Muscle of leg (tissue), 11 donors: Measurements from ENCODE around the gene HLA-DOA. TPM values are rescaled to one million over a fixed set of nuclear protein-coding genes. Genes with fewer than 3 reads are reported as not detected.

Experiments
- DNase-seq: peaks from one replicate; pipeline ENCODE4 v3.0.0; 2013
- H3K27ac ChIP-seq: one replicate; pipeline ENCODE4 v1.5.1; 2013; ENCODE audit warnings: mild to moderate bottlenecking, low read length, control low read depth
- H3K27me3 ChIP-seq: one replicate; pipeline ENCODE4 v1.6.1; 2013; ENCODE audit warnings: low read length; ENCODE audit not compliant: control insufficient read depth, insufficient read depth
- H3K36me3 ChIP-seq: one replicate; pipeline ENCODE4 v1.6.1; 2013; ENCODE audit warnings: low read length; ENCODE audit not compliant: control insufficient read depth, insufficient read depth
- H3K4me1 ChIP-seq: one replicate; pipeline ENCODE4 v1.6.1; 2013; ENCODE audit warnings: low read length; ENCODE audit not compliant: control insufficient read depth, insufficient read depth
- H3K4me3 ChIP-seq: one replicate; pipeline ENCODE4 v1.5.1; 2013; ENCODE audit warnings: low read length, control low read depth
- H3K9me3 ChIP-seq: replicated peaks from 2 replicates; pipeline ENCODE4 v1.6.1; 2013; ENCODE audit warnings: low read depth, low read length; ENCODE audit not compliant: control insufficient read depth
- WGBS: methylation state at CpG from one replicate; pipeline ENCODE4 v1.1.5; 2013; ENCODE audit warnings: missing lambda C conversion rate; ENCODE audit not compliant: insufficient coverage; 5-methylcytosine and 5-hydroxymethylcytosine counted together
- polyA plus RNA-seq, 8 donors: library from polyadenylated mRNA; unstranded; fragments of 120-200 nt; gene quantifications; one replicate each; pipeline versions ENCODE4 v1.2.1 to v1.2.3, GENCODE V29; 2013; ENCODE audit warnings: inconsistent platforms in 1 of 8, low replicate concordance in 1 of 8; ENCODE audit not compliant: insufficient read length in 8 of 8, insufficient read depth in 1 of 8
- total RNA-seq: library from RNA; stranded (reverse); fragments of 120-200 nt; gene quantifications from one replicate; pipeline ENCODE4 v1.2.4, GENCODE V29; 2013

HLA-DOA gene
- total and polyA plus RNA-seq, 9 donors, result 1.2 to 3.9 (median 2.2) TPM

DNA sequence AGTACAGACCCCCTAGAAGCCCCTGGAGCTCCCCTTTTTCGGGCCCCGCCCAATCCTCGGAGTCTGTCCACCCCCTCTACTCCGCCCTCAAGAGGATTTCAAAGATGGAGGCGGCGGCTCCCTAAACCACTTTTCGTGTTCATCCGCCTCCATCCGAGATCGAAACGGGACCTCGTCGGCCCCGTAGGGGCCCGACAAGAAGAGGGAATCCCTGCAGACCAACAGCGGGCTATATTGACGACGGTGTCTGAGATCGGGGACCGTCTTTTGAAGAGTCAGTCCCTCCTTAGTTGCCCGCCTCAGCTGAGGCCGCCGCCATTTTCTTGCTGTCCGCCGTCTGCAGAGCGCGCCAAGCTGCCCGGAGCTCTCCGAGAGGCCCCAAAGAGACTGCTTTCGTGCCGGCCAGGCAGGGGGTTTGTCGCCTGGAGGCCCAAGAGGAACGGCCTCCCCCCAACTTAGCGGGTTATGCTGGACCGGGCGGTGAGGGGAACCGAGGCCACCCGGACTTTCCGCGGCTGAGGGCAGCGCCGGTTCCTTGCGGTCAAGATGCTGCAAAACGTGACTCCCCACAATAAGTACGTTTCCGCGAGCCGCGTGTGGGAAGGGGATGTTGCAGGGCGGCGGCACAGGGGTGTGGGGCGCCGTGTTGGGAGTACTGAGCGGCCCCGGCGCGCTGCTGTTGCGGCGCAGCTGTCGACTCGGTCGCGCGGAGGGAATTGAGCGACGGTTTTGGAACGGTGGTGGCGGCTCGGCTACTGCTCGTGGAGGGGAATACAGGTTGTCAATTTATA is 36.8 kb downstream of the HLA-DOA start:
- Histone ChIP-seq H3K27ac (peak overlapping the region; percentile 87), H3K4me1 (peaks cover 14% of the 10 kb centered on the region)

GRCh38 chr6:32971581-32972352 is 37.6 kb downstream of the HLA-DOA start:
- peak; percentile 100 for DNase-seq
- H3K4me3 ChIP-seq, result peak overlapping the region; percentile 98

More for the DNA sequence above, 36.8 kb downstream of the HLA-DOA start:
- peak; percentile 33 for DNase-seq
- Histone ChIP-seq H3K4me3 (peak overlapping the region; percentile 98), H3K27me3 (no peaks in the 10 kb centered on the region), H3K9me3 (no peaks in the 10 kb centered on the region), H3K36me3 (peaks cover 54% of the 10 kb centered on the region)
- WGBS, result under 1% methylated on average over 58 of the region's 70 CpGs

DNA sequence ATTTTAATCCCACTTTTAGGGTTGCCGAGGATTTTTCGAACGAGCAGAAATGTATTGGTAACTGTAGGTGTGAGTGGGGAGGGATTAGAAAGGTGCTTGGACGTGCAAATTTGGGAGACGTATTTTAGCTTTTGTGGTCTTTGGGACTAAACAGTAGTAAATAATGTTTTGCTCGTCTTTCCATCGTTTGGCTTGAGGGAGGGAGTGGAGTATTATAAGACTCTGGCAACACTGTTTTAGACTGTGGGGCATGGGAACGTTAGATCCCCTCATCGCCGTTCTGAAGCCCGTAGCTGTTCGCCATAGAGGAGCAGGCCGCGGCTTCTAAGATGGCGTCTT is 38.2 kb downstream of the HLA-DOA start:
- H3K4me3 ChIP-seq, result peak overlapping the region; percentile 74
- H3K36me3 ChIP-seq, result peaks cover 40% of the 10 kb centered on the region
- peaks cover 20% of the 10 kb centered on the region for H3K4me1 ChIP-seq
- WGBS, result 0% methylated on average over 14 of the region's 15 CpGs
- no peak for DNase-seq
- H3K9me3 ChIP-seq, result no peaks in the 10 kb centered on the region
- H3K27me3 ChIP-seq, result no peaks in the 10 kb centered on the region
- H3K27ac ChIP-seq, result peak overlapping the region; percentile 99

More at GRCh38 chr6:32971581-32972352, 37.6 kb downstream of the HLA-DOA start:
- peaks cover 46% of the 10 kb centered on the region for H3K36me3 ChIP-seq
- H3K9me3 ChIP-seq, result no peaks in the 10 kb centered on the region
- H3K27me3 ChIP-seq, result no peaks in the 10 kb centered on the region
- H3K27ac ChIP-seq, result peak overlapping the region; percentile 99
- H3K4me1 ChIP-seq, result peaks cover 20% of the 10 kb centered on the region
- whole genome bisulfite sequencing, result 0% methylated on average over 22 of the region's 58 CpGs

GRCh38 chr6:32970413-32971241 is 38.8 kb downstream of the HLA-DOA start:
- WGBS, result 0% methylated on average over 7 of the region's 43 CpGs
- H3K9me3 ChIP-seq, result no peaks in the 10 kb centered on the region
- H3K4me3 ChIP-seq, result peak overlapping the region; percentile 74
- DNase-seq, result peak; percentile 97
- peak overlapping the region; percentile 99 for H3K27ac ChIP-seq
- H3K36me3 ChIP-seq, result peaks cover 35% of the 10 kb centered on the region
- H3K27me3 ChIP-seq, result no peaks in the 10 kb centered on the region
- H3K4me1 ChIP-seq, result peaks cover 22% of the 10 kb centered on the region

GRCh38 chr6:32969685-32970412 is 39.5 kb downstream of the HLA-DOA start:
- peaks cover 28% of the 10 kb centered on the region for H3K36me3 ChIP-seq
- peak overlapping the region; percentile 99 for H3K27ac ChIP-seq
- peaks cover 19% of the 10 kb centered on the region for H3K4me1 ChIP-seq
- WGBS, result 0% methylated on average over 5 of the region's 19 CpGs
- DNase-seq, result peak; percentile 96
- H3K27me3 ChIP-seq, result no peaks in the 10 kb centered on the region
- H3K4me3 ChIP-seq, result peak overlapping the region; percentile 74
- no peaks in the 10 kb centered on the region for H3K9me3 ChIP-seq

DNA sequence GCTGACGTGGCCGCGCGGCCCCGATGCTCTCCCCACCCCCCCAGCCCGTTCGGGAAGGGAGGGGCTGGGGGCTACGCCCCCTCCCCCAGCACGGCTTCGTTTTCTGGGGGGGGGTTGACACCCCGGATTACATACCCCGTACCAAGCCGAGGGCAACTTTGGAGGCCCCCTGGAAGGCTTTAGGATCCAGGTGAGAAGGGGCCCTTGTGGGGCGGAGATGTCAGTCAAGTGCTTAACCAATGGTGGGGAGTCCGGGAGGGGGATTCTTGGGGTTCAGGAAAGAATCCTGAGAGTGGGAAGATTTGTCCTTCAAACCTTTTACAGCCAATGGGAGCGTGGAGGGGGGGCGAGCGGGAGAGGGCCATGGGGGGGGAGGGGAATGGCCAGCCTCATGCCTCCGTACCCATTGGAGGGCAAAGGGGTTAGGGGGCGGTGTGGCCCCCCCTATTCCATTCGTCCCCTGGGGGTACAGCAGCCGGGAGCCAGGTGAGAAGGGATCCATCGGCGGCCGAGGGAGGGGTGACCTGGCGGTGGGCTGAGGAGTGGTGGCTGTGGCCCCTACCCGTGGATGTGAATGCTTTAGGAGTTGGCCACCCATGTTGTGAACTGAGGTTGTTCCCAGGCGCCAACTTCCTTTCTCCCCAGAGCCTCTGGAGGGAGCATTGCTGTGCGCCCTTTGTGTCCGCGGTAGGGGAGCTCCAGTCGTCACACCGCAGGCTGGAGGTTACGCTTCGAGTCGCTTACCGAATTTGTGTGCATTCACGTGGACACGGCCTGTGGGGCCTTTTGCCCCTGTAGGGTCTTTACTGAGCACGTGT is 40.3 kb downstream of the HLA-DOA start:
- peak; percentile 93 for DNase-seq
- Histone ChIP-seq H3K9me3 (no peaks in the 10 kb centered on the region), H3K27me3 (no peaks in the 10 kb centered on the region), H3K4me1 (peaks cover 11% of the 10 kb centered on the region), H3K27ac (peak overlapping the region; percentile 99), H3K4me3 (peak overlapping the region; percentile 74), H3K36me3 (peaks cover 20% of the 10 kb centered on the region)
- WGBS, result 0% methylated on average over 20 of the region's 40 CpGs

- Histone ChIP-seq H3K27me3 (no peaks in the 10 kb centered on the region), H3K9me3 (no peaks in the 10 kb centered on the region), H3K4me3 (peak within 1 kb of the TSS; percentile 74), H3K36me3 (peaks cover 12% of the 10 kb centered on the region), H3K4me1 (peaks cover 11% of the 10 kb centered on the region), H3K27ac (peak within 1 kb of the TSS; percentile 99)
- peak; percentile 99 for DNase-seq
- WGBS, result under 1% methylated on average over 40 of the region's 62 CpGs
These were observed 41.1 kb downstream of the HLA-DOA start, which contains the start of gene BRD2 for GRCh38 chr6:32968093-32968866. BRD2 (plus strand) TSS chr6:32968594; CDS start chr6:32972899, 4,305 bp downstream.

DNA sequence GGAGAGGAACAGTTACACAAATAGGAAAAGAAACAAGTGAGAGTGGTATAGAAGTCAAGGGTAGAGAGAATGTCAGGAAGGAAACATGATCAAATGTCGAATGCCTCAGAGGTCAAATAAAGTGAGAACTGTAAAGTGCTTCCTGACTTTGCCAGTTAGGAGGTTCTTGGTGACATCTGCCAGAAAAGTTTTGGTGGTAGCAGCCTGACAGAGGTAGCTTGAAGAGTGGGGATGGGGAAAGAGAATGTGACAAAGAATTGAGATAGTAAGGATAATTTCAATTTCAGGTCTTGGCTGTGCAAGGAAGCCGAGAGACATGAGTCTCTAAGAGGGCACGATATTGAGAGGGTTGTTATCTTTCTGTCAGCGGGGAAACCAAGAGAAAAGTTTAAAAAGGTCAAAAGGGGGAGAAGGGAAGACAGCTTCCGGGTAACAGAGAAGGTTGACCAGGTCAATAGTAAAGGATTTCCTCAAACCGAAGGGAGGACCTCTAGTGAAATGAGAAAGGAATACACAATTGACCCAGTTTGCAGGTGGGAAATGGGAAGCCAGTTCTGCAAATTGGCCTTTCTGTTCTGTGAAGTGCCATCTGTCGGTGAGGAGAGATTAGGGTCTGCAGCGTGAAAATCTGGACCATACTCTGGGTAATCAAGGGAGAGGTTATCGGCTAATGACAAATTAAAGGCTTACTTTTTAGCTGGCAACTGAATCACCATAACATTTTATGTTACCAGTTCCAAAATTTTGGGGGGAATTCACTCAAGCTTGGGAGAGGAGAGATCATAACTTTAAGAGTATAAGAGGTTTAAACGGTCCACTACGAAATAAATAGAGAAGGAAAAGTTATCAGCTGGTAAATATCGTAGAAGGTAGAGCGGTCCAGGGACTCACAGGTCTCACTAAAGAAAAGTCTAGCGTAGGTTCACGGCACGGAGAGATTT is 42.0 kb downstream of the HLA-DOA start:
- Histone ChIP-seq H3K27ac (peak overlapping the region; percentile 99), H3K36me3 (peaks cover 3% of the 10 kb centered on the region), H3K9me3 (no peaks in the 10 kb centered on the region), H3K4me3 (peak overlapping the region; percentile 74), H3K27me3 (no peaks in the 10 kb centered on the region), H3K4me1 (peaks cover 11% of the 10 kb centered on the region)
- DNase-seq, result peak; percentile 83
- WGBS, result 4% methylated on average over 10 of the region's 16 CpGs
